Muscle of arm (tissue), 12 donors: Measurements from ENCODE around the gene FOXQ1. TPM values are rescaled to one million over a fixed set of nuclear protein-coding genes. Genes with fewer than 3 reads are reported as not detected.

Source experiments
- DNase-seq: peaks from one replicate; pipeline ENCODE4 v3.0.0-alpha.2; 2013
- polyA plus RNA-seq, 12 donors: library from polyadenylated mRNA; unstranded; fragments of 120-200 nt; gene quantifications; one replicate each; pipeline ENCODE4 v1.2.1, GENCODE V29; 2013; ENCODE audit not compliant: insufficient read length in 12 of 12

The FOXQ1 gene
- polyA plus RNA-seq, 12 donors, result 0.08 to 0.90 (median 0.16) TPM; not detected in 7

GRCh38 chr6:1362643-1363042 lies 50.7 kb downstream of the FOXQ1 start:
- DNase-seq, result no peak

GRCh38 chr6:1363298-1363697 lies 51.4 kb downstream of the FOXQ1 start:
- DNase-seq, result no peak

DNA sequence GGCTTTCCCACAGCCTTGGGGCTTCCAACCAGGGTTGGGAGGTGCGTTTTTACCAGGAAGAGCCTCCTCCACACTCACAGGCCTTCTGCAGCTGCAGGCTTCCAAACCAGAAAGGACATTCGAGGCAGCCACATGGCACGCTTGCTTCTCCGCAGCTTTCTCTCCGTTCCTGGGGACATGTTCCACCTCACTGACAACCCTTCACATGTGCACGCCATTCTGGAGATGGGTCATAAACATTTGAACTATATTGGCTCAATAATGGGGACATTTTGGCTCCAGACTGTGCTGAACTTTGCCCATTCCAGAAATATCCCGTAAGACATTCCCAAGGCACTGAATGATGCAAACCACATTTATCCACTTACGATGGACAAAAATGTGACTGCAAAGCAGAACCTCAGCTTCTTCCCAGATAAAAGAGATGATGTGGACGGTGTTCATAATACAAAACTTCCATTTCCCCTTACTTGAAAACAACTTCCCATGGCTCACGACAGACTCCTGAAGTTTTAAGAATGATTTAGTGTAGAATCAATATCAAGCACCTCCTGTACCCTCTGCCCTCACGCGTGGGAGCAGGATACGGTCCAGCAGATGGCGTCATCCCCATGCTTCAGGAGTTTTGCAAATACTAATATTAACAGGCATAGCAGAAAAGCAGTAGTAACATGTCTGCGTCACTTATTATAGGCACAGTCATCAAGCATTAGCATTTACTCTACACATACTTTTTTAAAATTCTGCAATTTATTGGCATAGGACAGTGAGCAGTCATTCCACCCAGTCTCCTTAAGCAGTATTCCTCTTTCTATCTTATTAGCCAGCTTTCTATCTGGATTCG lies 52.1 kb downstream of the FOXQ1 start:
- DNase-seq, result peak; percentile 72

Other genes with a start within 250 kb of the FOXQ1 start
- gene FOXF2, start 77.5 kb downstream of the FOXQ1 start, polyA plus RNA-seq, result 1 to 10 TPM in 3 of 12 donors, under 1 TPM in 8, not detected in 1; 0.21 to 9.7 (median 0.69) TPM